Suprapubic skin (tissue), 3 donors: ENCODE measurements around the gene CCNF.

Experiments used
- CTCF ChIP-seq, 2 donors: fragments of 200-600 bp in 1 of 2; fragments of 450-650 bp in 1 of 2; sonication (generic) in 1 of 2; IDR thresholded peaks; one replicate each; pipeline ENCODE4 v1.5.1; 2016 to 2019; ENCODE audit warnings: antibody characterized with exemption in 2 of 2, mild to moderate bottlenecking in 1 of 2, moderate library complexity in 1 of 2
- EP300 ChIP-seq: sonication (generic); formaldehyde crosslinking; IDR thresholded peaks from one replicate; pipeline ENCODE4 v1.6.1; 2017; ENCODE audit warnings: antibody characterized with exemption
- POLR2A ChIP-seq, 2 donors: fragments of 450-650 bp; IDR thresholded peaks; one replicate each; pipeline ENCODE4 v1.6.1; 2017; ENCODE audit warnings: antibody characterized with exemption in 2 of 2, mild to moderate bottlenecking in 2 of 2, moderate library complexity in 2 of 2

- TF ChIP-seq POLR2A (IDR thresholded peaks at IDR 0.05) (no peak), CTCF (IDR thresholded peaks at IDR 0.05) (no peak), EP300 (no peak)
Observed at GRCh38 chr16:2471653-2472487, 42.6 kb downstream of the CCNF start.
